Upper lobe of right lung (tissue), 1 donor: ENCODE measurements around the gene C16orf74. TPM values are rescaled to one million over a fixed set of nuclear protein-coding genes. Genes with fewer than 3 reads are reported as not detected.

Experiments used
- ATAC-seq: fragments of 200-7000 bp; cut with Tn5 transposase; one replicate; pipeline ENCODE4 v1.9.1; 2020; ENCODE audit warnings: mild to moderate bottlenecking, moderate library complexity
- DNase-seq: peaks from one replicate; pipeline ENCODE4 v3.0.0-alpha.2; 2020
- H3K27ac ChIP-seq: fragments of 200-600 bp; one replicate; pipeline ENCODE4 v1.8.0; 2022
- H3K27me3 ChIP-seq: fragments of 200-600 bp; one replicate; pipeline ENCODE4 v1.8.0; 2022; ENCODE audit warnings: mild to moderate bottlenecking
- H3K36me3 ChIP-seq: fragments of 200-600 bp; one replicate; pipeline ENCODE4 v1.8.0; 2022
- H3K4me1 ChIP-seq: fragments of 200-600 bp; one replicate; pipeline ENCODE4 v1.8.0; 2022
- H3K4me3 ChIP-seq: fragments of 200-600 bp; one replicate; pipeline ENCODE4 v1.8.0; 2022; ENCODE audit warnings: mild to moderate bottlenecking
- H3K9me3 ChIP-seq: fragments of 200-600 bp; one replicate; pipeline ENCODE4 v1.8.0; 2022
- intact Hi-C: fragments of 100-400 bp; cut with DNase I; formaldehyde crosslinking; loops from one replicate; pipeline ENCODE4 v1.11.0; 2022
- total RNA-seq: library from RNA; stranded (reverse); fragmentation: NEBNext Ultra II Directional; extraction: Animal tissue kit (Norgen Biotek cat#: 25700); gene quantifications from one replicate; pipeline ENCODE4 v1.2.1, GENCODE V29; 2021
- TF ChIP-seq, protein P1 (sequence below): fragments of 200-600 bp; IDR thresholded peaks from one replicate; pipeline ENCODE4 v1.8.0; 2022; ENCODE audit warnings: antibody characterized with exemption
- donor health status: DM: no; HTN: yes; CAD: no; lungs with severe emphysema.

C16orf74 gene
- total RNA-seq, 1 donor from 2014 or later: 2.7 TPM

DNA sequence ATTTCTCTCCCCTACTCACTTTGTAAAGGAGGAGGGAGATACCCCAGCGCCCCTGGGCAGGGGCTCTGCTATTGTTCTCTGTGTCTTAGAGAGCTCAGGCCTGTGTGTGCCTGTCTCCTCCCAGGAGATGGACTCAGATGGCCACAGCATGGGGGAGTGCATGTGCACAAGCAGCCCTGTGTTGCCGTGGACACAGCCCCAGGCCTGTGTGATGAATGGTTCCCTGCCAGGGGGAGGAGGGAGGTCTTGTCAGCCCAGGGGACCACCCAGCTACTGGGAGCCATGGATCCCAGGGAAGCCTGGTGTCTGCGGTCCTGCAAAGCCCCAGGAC lies 88.4 kb downstream of the C16orf74 start:
- no peak overlapping the region for H3K27ac ChIP-seq
- ATAC-seq: no peak
- no peak for DNase-seq
- intact Hi-C loops: no loop called here
- peaks cover 97% of the 10 kb centered on the region for H3K36me3 ChIP-seq
- no peaks in the 10 kb centered on the region for H3K27me3 ChIP-seq
- TF ChIP-seq, protein P1, sequence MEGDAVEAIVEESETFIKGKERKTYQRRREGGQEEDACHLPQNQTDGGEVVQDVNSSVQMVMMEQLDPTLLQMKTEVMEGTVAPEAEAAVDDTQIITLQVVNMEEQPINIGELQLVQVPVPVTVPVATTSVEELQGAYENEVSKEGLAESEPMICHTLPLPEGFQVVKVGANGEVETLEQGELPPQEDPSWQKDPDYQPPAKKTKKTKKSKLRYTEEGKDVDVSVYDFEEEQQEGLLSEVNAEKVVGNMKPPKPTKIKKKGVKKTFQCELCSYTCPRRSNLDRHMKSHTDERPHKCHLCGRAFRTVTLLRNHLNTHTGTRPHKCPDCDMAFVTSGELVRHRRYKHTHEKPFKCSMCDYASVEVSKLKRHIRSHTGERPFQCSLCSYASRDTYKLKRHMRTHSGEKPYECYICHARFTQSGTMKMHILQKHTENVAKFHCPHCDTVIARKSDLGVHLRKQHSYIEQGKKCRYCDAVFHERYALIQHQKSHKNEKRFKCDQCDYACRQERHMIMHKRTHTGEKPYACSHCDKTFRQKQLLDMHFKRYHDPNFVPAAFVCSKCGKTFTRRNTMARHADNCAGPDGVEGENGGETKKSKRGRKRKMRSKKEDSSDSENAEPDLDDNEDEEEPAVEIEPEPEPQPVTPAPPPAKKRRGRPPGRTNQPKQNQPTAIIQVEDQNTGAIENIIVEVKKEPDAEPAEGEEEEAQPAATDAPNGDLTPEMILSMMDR: no peak
- H3K4me3 ChIP-seq: no peak overlapping the region
- no peaks in the 10 kb centered on the region for H3K9me3 ChIP-seq
- H3K4me1 ChIP-seq: no peaks in the 10 kb centered on the region

DNA sequence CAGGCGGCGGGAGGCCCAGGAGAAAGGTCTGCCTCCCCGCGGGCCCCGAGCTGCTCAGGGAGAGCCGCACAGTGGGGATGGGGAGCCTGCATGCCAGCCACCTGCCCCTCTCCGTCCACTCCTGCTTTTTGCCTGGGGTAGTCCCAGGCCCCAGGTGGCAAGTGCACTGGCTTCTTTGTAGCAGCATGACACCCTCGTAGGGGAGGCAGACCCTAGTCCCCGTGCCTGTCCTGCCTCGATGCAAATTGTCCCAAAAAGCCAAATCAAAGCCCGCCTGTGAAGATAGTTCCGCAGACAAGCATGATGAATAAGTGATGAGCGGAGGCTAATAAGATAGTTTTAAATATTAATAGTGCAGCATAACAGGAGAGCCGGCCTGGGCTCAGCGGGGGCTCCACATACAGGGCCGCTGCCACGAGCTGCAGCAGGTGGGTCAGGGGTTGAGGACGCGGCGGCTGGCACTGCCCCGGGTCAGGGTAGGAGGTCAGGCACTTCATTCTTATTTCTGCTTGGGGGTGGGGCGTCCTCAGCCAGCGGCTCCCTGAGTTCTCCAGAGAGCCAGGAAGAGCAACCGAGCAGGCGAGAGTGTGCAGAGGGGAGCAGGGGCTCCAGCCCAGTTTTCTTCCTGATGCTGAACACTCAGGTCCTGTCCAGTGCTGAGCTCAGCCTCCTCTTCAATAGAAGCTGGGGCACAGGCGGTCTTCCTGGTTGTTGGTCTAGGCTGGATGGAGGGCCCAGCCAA lies 89.0 kb downstream of the C16orf74 start:
- Histone ChIP-seq H3K27ac (no peak overlapping the region), H3K4me3 (no peak overlapping the region), H3K4me1 (no peaks in the 10 kb centered on the region), H3K36me3 (peaks cover 97% of the 10 kb centered on the region), H3K27me3 (no peaks in the 10 kb centered on the region), H3K9me3 (no peaks in the 10 kb centered on the region)
- TF ChIP-seq, protein P1: no peak
- intact Hi-C loops: no loop called here
- ATAC-seq: no peak
- DNase-seq: peak; percentile 55

DNA sequence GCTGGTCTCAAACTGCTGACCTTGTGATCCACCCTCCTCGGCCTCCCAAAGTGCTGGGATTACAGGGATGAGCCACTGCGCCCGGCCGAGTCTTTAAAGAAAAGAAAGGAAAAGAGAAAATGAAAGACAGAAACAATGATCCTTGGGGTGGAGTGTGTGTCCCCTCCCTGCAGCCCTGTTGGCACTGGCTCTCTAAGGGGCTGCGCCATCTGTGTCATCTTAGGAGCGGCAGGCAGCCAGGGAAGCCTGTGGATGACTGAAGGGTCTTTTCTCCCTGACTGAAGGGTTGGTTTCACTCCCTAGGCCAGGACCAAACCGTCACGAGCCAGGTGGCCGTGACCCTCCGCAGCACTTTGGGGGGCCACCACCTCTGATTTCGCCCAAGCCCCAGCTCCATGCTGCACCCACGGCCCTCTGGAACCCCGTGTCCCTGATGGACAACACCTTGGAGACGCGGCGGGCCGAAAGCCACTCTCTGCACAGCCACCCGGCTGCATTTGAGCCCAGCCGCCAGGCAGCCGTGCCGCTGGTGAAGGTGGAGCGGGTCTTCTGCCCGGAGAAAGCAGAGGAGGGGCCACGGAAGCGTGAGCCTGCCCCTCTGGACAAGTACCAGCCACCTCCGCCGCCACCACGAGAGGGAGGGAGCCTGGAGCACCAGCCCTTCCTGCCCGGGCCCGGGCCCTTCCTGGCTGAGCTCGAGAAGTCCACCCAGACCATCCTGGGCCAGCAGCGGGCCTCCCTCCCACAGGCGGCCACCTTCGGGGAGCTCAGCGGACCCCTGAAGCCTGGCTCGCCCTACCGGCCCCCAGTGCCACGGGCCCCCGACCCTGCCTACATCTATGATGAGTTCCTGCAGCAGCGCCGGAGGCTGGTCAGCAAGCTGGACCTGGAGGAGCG lies 89.8 kb downstream of the C16orf74 start:
- no peak for ATAC-seq
- Histone ChIP-seq H3K4me3 (no peak overlapping the region), H3K27me3 (no peaks in the 10 kb centered on the region), H3K4me1 (no peaks in the 10 kb centered on the region), H3K9me3 (no peaks in the 10 kb centered on the region), H3K36me3 (peaks cover 97% of the 10 kb centered on the region), H3K27ac (no peak overlapping the region)
- TF ChIP-seq, protein P1: no peak
- peak; percentile 65 for DNase-seq
- intact Hi-C loops: no loop called here

DNA sequence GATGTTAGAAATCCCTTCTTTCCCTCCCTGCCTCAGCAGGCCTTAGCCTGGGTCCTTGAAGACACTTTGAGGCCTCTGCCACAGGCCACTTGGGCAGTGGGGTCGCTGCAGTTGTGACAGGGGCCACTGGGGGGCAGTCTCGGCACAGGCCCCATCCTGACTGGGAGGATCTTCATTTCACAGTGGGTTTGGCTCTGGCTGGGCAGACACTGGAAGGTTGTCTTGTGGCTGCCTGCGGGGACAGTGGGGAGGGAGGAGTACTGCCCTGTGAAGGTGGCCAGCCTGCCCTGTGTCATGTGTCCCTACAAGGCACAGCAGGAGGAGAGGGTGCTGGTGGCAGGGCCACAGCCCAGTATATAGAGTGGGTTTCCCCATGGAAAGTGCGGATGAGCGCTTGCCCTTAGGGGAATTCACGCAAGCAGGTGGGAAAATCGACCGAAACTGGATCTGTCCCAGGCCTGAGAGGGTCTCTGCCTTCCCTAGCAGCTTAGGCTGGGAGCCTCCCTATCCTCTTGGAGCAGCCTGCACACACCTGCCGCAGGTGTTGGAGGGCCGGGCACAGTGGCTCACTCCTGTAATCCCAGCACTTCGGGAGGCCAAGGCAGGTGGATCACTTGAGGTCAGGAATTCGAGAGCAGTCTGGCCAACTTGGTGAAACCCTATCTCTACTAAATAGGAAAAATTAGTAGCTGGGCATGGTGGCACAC lies 90.9 kb downstream of the C16orf74 start:
- H3K36me3 ChIP-seq: peaks cover 97% of the 10 kb centered on the region
- TF ChIP-seq, protein P1: peak; percentile 85
- peak; percentile 71 for DNase-seq
- H3K27ac ChIP-seq: no peak overlapping the region
- no peaks in the 10 kb centered on the region for H3K4me1 ChIP-seq
- no peak overlapping the region for H3K4me3 ChIP-seq
- intact Hi-C loops: no loop called here
- ATAC-seq: peak; percentile 73
- no peaks in the 10 kb centered on the region for H3K9me3 ChIP-seq
- no peaks in the 10 kb centered on the region for H3K27me3 ChIP-seq

DNA sequence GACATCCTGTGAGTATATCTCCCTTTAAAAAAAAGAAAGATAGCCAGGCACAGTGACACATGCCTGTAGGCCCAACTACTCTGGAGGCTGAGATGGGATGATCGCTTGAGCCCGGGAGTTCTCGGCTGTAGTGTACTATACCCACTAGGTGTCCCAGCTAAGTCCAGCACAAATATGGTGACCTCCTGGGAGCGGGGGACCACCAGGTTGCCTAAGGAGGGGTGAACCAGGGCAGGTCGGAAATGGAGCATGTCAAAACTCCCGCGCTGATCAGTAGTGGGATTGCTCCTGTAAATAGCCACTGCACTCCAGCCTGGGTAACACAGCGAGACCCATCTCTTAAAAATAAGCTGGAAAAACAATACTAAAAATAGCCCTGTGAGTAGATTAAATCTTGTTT lies 91.6 kb downstream of the C16orf74 start:
- Histone ChIP-seq H3K4me1 (no peaks in the 10 kb centered on the region), H3K27ac (no peak overlapping the region), H3K27me3 (no peaks in the 10 kb centered on the region), H3K4me3 (no peak overlapping the region), H3K9me3 (no peaks in the 10 kb centered on the region), H3K36me3 (peaks cover 97% of the 10 kb centered on the region)
- no peak for ATAC-seq
- intact Hi-C loops: no loop called here
- no peak for DNase-seq
- TF ChIP-seq, protein P1: no peak
